ENCODE measurements around the gene AGFG2. TPM values are rescaled to one million over a fixed set of nuclear protein-coding genes. Genes with fewer than 3 reads are reported as not detected.

Gene AGFG2
- total and polyA plus RNA-seq, 2 of the 13 experiments (the other 11 are each of a cell fraction or from before 2014, with no cell fraction given): 125 to 132 TPM

GRCh38 chr7:100544386-100544785, 5.4 kb downstream of the AGFG2 start (continued):
- no peak for TF ChIP-seq THAP11 (CRISPR knock-in tag; IDR thresholded peaks at IDR 0.05)
- TF ChIP-seq, protein P1, sequence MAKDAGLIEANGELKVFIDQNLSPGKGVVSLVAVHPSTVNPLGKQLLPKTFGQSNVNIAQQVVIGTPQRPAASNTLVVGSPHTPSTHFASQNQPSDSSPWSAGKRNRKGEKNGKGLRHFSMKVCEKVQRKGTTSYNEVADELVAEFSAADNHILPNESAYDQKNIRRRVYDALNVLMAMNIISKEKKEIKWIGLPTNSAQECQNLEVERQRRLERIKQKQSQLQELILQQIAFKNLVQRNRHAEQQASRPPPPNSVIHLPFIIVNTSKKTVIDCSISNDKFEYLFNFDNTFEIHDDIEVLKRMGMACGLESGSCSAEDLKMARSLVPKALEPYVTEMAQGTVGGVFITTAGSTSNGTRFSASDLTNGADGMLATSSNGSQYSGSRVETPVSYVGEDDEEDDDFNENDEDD (CRISPR knock-in tag; IDR thresholded peaks at IDR 0.05; ENCODE audit: borderline replicate concordance): no peak
- no peak for TF ChIP-seq MEF2D (CRISPR knock-in tag; IDR thresholded peaks at IDR 0.05)
- no peak for TF ChIP-seq ATF7 (IDR thresholded peaks at IDR 0.05)
- TF ChIP-seq ATF7 (CRISPR knock-in tag; IDR thresholded peaks at IDR 0.05): no peak
- no peak for TF ChIP-seq MYNN (CRISPR knock-in tag; IDR thresholded peaks at IDR 0.05; ENCODE audit: low read depth)
- TF ChIP-seq ZNF10 (CRISPR knock-in tag; IDR thresholded peaks at IDR 0.05; ENCODE audit: borderline replicate concordance, low read depth): no peak
- no peak for TF ChIP-seq GLI4 (CRISPR knock-in tag; IDR thresholded peaks at IDR 0.05; ENCODE audit: borderline replicate concordance)
- TF ChIP-seq ZNF749 (CRISPR knock-in tag; IDR thresholded peaks at IDR 0.05; ENCODE audit: borderline replicate concordance): 0 out of 2 replicates have a peak, but pooled peaks have one; percentile 42
- TF ChIP-seq, protein P2, sequence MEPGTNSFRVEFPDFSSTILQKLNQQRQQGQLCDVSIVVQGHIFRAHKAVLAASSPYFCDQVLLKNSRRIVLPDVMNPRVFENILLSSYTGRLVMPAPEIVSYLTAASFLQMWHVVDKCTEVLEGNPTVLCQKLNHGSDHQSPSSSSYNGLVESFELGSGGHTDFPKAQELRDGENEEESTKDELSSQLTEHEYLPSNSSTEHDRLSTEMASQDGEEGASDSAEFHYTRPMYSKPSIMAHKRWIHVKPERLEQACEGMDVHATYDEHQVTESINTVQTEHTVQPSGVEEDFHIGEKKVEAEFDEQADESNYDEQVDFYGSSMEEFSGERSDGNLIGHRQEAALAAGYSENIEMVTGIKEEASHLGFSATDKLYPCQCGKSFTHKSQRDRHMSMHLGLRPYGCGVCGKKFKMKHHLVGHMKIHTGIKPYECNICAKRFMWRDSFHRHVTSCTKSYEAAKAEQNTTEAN (CRISPR knock-in tag; conservative IDR thresholded peaks at IDR 0.05): no peak
- TF ChIP-seq ZNF121 (CRISPR knock-in tag; IDR thresholded peaks at IDR 0.05): no peak
- TF ChIP-seq ZNF44 (CRISPR knock-in tag; IDR thresholded peaks at IDR 0.05): no peak
- no peak for TF ChIP-seq TEAD2 (CRISPR knock-in tag; IDR thresholded peaks at IDR 0.05)
- TF ChIP-seq MZF1 (CRISPR knock-in tag; IDR thresholded peaks at IDR 0.05; ENCODE audit: borderline replicate concordance): no peak
- no peak for TF ChIP-seq U2AF1 (optimal IDR thresholded peaks at IDR 0.05; ENCODE audit: low read depth, low read length)
- no peak for TF ChIP-seq ZNF224 (CRISPR knock-in tag; IDR thresholded peaks at IDR 0.05)
- TF ChIP-seq CEBPG (CRISPR knock-in tag; IDR thresholded peaks at IDR 0.05): peak; percentile 47; the same call in 1 of the 2 replicates
- peak; percentile 42; the same call in 1 of the 2 replicates for TF ChIP-seq GATAD2A (CRISPR knock-in tag; IDR thresholded peaks at IDR 0.05)
- TF ChIP-seq, protein P3, sequence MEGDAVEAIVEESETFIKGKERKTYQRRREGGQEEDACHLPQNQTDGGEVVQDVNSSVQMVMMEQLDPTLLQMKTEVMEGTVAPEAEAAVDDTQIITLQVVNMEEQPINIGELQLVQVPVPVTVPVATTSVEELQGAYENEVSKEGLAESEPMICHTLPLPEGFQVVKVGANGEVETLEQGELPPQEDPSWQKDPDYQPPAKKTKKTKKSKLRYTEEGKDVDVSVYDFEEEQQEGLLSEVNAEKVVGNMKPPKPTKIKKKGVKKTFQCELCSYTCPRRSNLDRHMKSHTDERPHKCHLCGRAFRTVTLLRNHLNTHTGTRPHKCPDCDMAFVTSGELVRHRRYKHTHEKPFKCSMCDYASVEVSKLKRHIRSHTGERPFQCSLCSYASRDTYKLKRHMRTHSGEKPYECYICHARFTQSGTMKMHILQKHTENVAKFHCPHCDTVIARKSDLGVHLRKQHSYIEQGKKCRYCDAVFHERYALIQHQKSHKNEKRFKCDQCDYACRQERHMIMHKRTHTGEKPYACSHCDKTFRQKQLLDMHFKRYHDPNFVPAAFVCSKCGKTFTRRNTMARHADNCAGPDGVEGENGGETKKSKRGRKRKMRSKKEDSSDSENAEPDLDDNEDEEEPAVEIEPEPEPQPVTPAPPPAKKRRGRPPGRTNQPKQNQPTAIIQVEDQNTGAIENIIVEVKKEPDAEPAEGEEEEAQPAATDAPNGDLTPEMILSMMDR (CRISPR knock-in tag; IDR thresholded peaks at IDR 0.05): 0 out of 2 replicates have a peak, but pooled peaks have one; percentile 24
- TF ChIP-seq ZNF234 (CRISPR knock-in tag; conservative IDR thresholded peaks at IDR 0.05): no peak
- TF ChIP-seq ZNF75D (CRISPR knock-in tag; IDR thresholded peaks at IDR 0.05; ENCODE audit: borderline replicate concordance): no peak
- no peak for TF ChIP-seq ZFP90 (CRISPR knock-in tag; IDR thresholded peaks at IDR 0.05; ENCODE audit: borderline replicate concordance)
- no peak for TF ChIP-seq GPN1 (CRISPR knock-in tag; IDR thresholded peaks at IDR 0.05; ENCODE audit: borderline replicate concordance)
- peak; percentile 76; the same call in 1 of the 2 replicates for TF ChIP-seq GATA4 (IDR thresholded peaks at IDR 0.05; ENCODE audit: borderline replicate concordance, low read depth)
- no peak for TF ChIP-seq BCLAF1 (IDR thresholded peaks at IDR 0.05)
- TF ChIP-seq HMG20A (CRISPR knock-in tag; IDR thresholded peaks at IDR 0.05; ENCODE audit: borderline replicate concordance): no peak
